Measurements from ENCODE around the gene HS6ST2.

DNA sequence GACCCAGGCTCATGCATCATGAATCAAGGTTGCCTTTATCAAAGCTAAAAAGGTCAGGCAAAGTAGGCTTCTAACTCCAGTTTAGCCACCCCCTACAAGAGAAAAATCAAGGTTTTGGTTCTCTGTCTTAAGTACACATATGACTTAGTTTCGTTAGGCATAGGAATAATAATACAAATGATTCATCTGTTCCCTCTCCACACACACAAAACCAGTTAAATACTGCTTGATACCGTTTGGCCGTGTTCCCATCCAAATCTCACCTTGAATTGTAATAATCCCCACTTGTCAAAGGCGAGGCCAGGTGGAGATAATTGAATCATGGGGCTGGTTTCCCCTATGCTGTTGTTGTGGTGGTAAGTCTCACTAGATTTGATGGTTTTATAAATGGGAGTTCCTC is 226.2 kb downstream of the HS6ST2 start:
- TF ChIP-seq, protein P1, sequence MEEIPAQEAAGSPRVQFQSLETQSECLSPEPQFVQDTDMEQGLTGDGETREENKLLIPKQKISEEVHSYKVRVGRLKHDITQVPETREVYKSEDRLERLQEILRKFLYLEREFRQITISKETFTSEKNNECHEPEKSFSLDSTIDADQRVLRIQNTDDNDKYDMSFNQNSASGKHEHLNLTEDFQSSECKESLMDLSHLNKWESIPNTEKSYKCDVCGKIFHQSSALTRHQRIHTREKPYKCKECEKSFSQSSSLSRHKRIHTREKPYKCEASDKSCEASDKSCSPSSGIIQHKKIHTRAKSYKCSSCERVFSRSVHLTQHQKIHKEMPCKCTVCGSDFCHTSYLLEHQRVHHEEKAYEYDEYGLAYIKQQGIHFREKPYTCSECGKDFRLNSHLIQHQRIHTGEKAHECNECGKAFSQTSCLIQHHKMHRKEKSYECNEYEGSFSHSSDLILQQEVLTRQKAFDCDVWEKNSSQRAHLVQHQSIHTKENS (CRISPR knock-in tag; IDR thresholded peaks at IDR 0.05): no peak
- TF ChIP-seq, protein P2, sequence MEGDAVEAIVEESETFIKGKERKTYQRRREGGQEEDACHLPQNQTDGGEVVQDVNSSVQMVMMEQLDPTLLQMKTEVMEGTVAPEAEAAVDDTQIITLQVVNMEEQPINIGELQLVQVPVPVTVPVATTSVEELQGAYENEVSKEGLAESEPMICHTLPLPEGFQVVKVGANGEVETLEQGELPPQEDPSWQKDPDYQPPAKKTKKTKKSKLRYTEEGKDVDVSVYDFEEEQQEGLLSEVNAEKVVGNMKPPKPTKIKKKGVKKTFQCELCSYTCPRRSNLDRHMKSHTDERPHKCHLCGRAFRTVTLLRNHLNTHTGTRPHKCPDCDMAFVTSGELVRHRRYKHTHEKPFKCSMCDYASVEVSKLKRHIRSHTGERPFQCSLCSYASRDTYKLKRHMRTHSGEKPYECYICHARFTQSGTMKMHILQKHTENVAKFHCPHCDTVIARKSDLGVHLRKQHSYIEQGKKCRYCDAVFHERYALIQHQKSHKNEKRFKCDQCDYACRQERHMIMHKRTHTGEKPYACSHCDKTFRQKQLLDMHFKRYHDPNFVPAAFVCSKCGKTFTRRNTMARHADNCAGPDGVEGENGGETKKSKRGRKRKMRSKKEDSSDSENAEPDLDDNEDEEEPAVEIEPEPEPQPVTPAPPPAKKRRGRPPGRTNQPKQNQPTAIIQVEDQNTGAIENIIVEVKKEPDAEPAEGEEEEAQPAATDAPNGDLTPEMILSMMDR (IDR thresholded peaks at IDR 0.05 in 2 of 3, conservative IDR thresholded peaks at IDR 0.05 in 1 of 3; ENCODE audit: insufficient read depth in 2 of 3, low read depth in 1 of 3, low read length in 3 of 3): no peak
- no peak for TF ChIP-seq GATA2 (CRISPR knock-in tag; IDR thresholded peaks at IDR 0.05)
- no peak for TF ChIP-seq CHD4 (IDR thresholded peaks at IDR 0.05; ENCODE audit: insufficient read depth, insufficient replicate concordance, low read depth, low read length, poor library complexity, severe bottlenecking)
- TF ChIP-seq, protein P3, sequence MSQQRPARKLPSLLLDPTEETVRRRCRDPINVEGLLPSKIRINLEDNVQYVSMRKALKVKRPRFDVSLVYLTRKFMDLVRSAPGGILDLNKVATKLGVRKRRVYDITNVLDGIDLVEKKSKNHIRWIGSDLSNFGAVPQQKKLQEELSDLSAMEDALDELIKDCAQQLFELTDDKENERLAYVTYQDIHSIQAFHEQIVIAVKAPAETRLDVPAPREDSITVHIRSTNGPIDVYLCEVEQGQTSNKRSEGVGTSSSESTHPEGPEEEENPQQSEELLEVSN (IDR thresholded peaks at IDR 0.05; ENCODE audit: borderline replicate concordance in 1 of 2, extremely low read depth in 1 of 2, insufficient read depth in 1 of 2, insufficient read length in 1 of 2, low read depth in 1 of 2, low read length in 1 of 2, poor library complexity in 1 of 2, severe bottlenecking in 1 of 2): no peak
- TF ChIP-seq MAFF (IDR thresholded peaks at IDR 0.05; ENCODE audit: low read length): no peak
- TF ChIP-seq, protein P4, sequence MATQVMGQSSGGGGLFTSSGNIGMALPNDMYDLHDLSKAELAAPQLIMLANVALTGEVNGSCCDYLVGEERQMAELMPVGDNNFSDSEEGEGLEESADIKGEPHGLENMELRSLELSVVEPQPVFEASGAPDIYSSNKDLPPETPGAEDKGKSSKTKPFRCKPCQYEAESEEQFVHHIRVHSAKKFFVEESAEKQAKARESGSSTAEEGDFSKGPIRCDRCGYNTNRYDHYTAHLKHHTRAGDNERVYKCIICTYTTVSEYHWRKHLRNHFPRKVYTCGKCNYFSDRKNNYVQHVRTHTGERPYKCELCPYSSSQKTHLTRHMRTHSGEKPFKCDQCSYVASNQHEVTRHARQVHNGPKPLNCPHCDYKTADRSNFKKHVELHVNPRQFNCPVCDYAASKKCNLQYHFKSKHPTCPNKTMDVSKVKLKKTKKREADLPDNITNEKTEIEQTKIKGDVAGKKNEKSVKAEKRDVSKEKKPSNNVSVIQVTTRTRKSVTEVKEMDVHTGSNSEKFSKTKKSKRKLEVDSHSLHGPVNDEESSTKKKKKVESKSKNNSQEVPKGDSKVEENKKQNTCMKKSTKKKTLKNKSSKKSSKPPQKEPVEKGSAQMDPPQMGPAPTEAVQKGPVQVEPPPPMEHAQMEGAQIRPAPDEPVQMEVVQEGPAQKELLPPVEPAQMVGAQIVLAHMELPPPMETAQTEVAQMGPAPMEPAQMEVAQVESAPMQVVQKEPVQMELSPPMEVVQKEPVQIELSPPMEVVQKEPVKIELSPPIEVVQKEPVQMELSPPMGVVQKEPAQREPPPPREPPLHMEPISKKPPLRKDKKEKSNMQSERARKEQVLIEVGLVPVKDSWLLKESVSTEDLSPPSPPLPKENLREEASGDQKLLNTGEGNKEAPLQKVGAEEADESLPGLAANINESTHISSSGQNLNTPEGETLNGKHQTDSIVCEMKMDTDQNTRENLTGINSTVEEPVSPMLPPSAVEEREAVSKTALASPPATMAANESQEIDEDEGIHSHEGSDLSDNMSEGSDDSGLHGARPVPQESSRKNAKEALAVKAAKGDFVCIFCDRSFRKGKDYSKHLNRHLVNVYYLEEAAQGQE (IDR thresholded peaks at IDR 0.05; ENCODE audit: borderline replicate concordance): no peak
- TF ChIP-seq, protein P4 (CRISPR knock-in tag; IDR thresholded peaks at IDR 0.05; ENCODE audit: low read depth): no peak
- no peak for TF ChIP-seq TCF7L2 (IDR thresholded peaks at IDR 0.05; ENCODE audit: low read depth, low read length)
- no peak for TF ChIP-seq HDAC2 (IDR thresholded peaks at IDR 0.05)
- TF ChIP-seq FOSL1 (tag; conservative IDR thresholded peaks at IDR 0.05): no peak

Data from K562 (cell line).